Sigmoid colon (tissue), 7 donors: Measurements from ENCODE around the gene CRYBB1. TPM values are rescaled to one million over a fixed set of nuclear protein-coding genes. Genes with fewer than 3 reads are reported as not detected.

Experiments used
- DNase-seq: peaks from one replicate; pipeline ENCODE4 v3.0.0-alpha.2; 2019
- H3K27ac ChIP-seq, 4 donors: fragments of 200-600 bp; sonication (generic); one replicate each; pipeline ENCODE4 v1.5.1; 2016 to 2019; ENCODE audit warnings: mild to moderate bottlenecking in 1 of 4
- H3K27me3 ChIP-seq, 3 donors: fragments of 200-600 bp; sonication (generic); one replicate each; pipeline ENCODE4 v1.5.1; 2019; ENCODE audit warnings: mild to moderate bottlenecking in 1 of 3
- H3K36me3 ChIP-seq, 4 donors: fragments of 200-600 bp; sonication (generic); one replicate each; pipeline ENCODE4 v1.5.1; 2016 to 2019
- H3K4me1 ChIP-seq, 4 donors: fragments of 200-600 bp; sonication (generic); one replicate each; pipeline ENCODE4 v1.5.1; 2017 to 2019
- H3K4me3 ChIP-seq, 4 donors: fragments of 200-600 bp; sonication (generic); one replicate each; pipeline ENCODE4 v1.5.1; 2017 to 2019; ENCODE audit warnings: mild to moderate bottlenecking in 2 of 4, moderate library complexity in 1 of 4
- H3K9me3 ChIP-seq, 4 donors: fragments of 200-600 bp in 3 of 4; sonication (generic) in 3 of 4; one replicate each; pipeline versions ENCODE4 v1.5.1 to v1.6.1; 2013 to 2019
- CTCF ChIP-seq, 4 experiments: fragments of 450-650 bp in 3 of 4; fragments of 200-600 bp in 1 of 4; IDR thresholded peaks; one replicate each; pipeline ENCODE4 v1.5.1; 2016 to 2019; ENCODE audit warnings: antibody characterized with exemption in 4 of 4, mild to moderate bottlenecking in 3 of 4, moderate library complexity in 2 of 4
- EP300 ChIP-seq, 4 donors: sonication (generic); formaldehyde crosslinking; IDR thresholded peaks; one replicate each; pipeline ENCODE4 v1.6.1; 2017; ENCODE audit warnings: antibody characterized with exemption in 4 of 4
- POLR2A ChIP-seq, 2 donors: fragments of 450-650 bp; IDR thresholded peaks; one replicate each; pipeline ENCODE4 v1.6.1; 2016; ENCODE audit warnings: antibody characterized with exemption in 2 of 2, mild to moderate bottlenecking in 2 of 2, moderate library complexity in 2 of 2
- POLR2AphosphoS5 ChIP-seq, 4 donors: sonication (generic); formaldehyde crosslinking; IDR thresholded peaks; one replicate each; pipeline ENCODE4 v1.6.1; 2017; ENCODE audit warnings: antibody characterized with exemption in 4 of 4
- WGBS, 2 donors: extraction: QIAGEN DNeasy Blood & Tissue Kit; methylation state at CpG; one replicate each; pipeline ENCODE4 v1.1.7; 2013; 5-methylcytosine and 5-hydroxymethylcytosine counted together
- intact Hi-C: fragments of 100-400 bp; cut with DNase I; formaldehyde crosslinking; loops from one replicate; pipeline ENCODE4 v1.15.1; 2023
- polyA plus RNA-seq, 3 donors: library from polyadenylated mRNA; stranded (reverse); fragments of 200-250 nt; gene quantifications; one replicate each; pipeline ENCODE4 v1.2.3, GENCODE V29; 2013
- total RNA-seq, 4 donors: library from RNA; depleted of rRNA; stranded (reverse); fragments of >200 nt; gene quantifications; one replicate each; pipeline ENCODE4 v1.1.0, GENCODE V29; 2016
- donor health status: healthy with polysubstance abuse.
- donor health status: Bipolar disorder and iron deficiency.
- donor health status: healthy.

CRYBB1 gene
- total and polyA plus RNA-seq, 7 donors, result 0.47 to 3.0 (median 1.3) TPM; not detected in 3

- TF ChIP-seq POLR2AphosphoS5 (IDR thresholded peaks at IDR 0.05) (no peak), CTCF (IDR thresholded peaks at IDR 0.05) (no peak), EP300 (IDR thresholded peaks at IDR 0.05) (no peak), POLR2A (IDR thresholded peaks at IDR 0.05) (no peak)
- WGBS, 2 donors, result 2 to 3% methylated on average over 62 of the region's 62 CpGs
- H3K4me1 ChIP-seq, result peaks cover 0 to 26% (median 25%) of the 10 kb centered on the region in 4 donors
- H3K27ac ChIP-seq, result no peak within 1 kb of the TSS
- H3K4me3 ChIP-seq, result peak within 1 kb of the TSS in 3 of 4 donors; percentile 12 to 34 (median 34)
- H3K36me3 ChIP-seq, result no peaks in the 10 kb centered on the region
- DNase-seq, result no peak
- H3K9me3 ChIP-seq, result no peaks in the 10 kb centered on the region
- intact Hi-C loops, result loop anchor here (5.0 kb wide), 1 partner anchor 65 kb away; the partner anchor contains the start of gene TPST2
- peaks cover 21 to 69% (median 42%) of the 10 kb centered on the region in 3 donors for H3K27me3 ChIP-seq
Observed at GRCh38 chr22:26656891-26657851, 39.3 kb upstream of the CRYBB1 start, which contains the start of gene MIAT. TSS of gene MIAT (plus strand) at chr22:26657588.

- Histone ChIP-seq H3K9me3 (no peaks in the 10 kb centered on the region), H3K27me3 (peaks cover under 1 to 52% (median 18%) of the 10 kb centered on the region in 3 donors), H3K27ac (no peak overlapping the region), H3K4me1 (peaks cover 0 to under 1% (median under 1%) of the 10 kb centered on the region in 4 donors), H3K4me3 (no peak overlapping the region), H3K36me3 (no peaks in the 10 kb centered on the region)
- DNase-seq, result no peak
- intact Hi-C loops, result no loop called here
- 70 to 75% methylated on average over 10 of the region's 10 CpGs for WGBS, 2 donors
- TF ChIP-seq EP300 (IDR thresholded peaks at IDR 0.05) (no peak), CTCF (IDR thresholded peaks at IDR 0.05) (no peak), POLR2A (IDR thresholded peaks at IDR 0.05) (no peak), POLR2AphosphoS5 (IDR thresholded peaks at IDR 0.05) (no peak)
Observed at GRCh38 chr22:26651815-26652214, 34.0 kb upstream of the CRYBB1 start.

GRCh38 chr22:26650722-26651421, 33.0 kb upstream of the CRYBB1 start:
- Histone ChIP-seq H3K4me3 (no peak overlapping the region), H3K27ac (no peak overlapping the region), H3K4me1 (no peaks in the 10 kb centered on the region), H3K36me3 (no peaks in the 10 kb centered on the region), H3K9me3 (no peaks in the 10 kb centered on the region), H3K27me3 (peaks cover 0 to 52% (median 13%) of the 10 kb centered on the region in 3 donors)
- intact Hi-C loops, result no loop called here
- TF ChIP-seq CTCF (IDR thresholded peaks at IDR 0.05) (no peak), EP300 (IDR thresholded peaks at IDR 0.05) (no peak), POLR2A (IDR thresholded peaks at IDR 0.05) (no peak), POLR2AphosphoS5 (IDR thresholded peaks at IDR 0.05) (no peak)
- WGBS, 2 donors, result 77 to 83% methylated on average over 6 of the region's 6 CpGs
- DNase-seq, result no peak

- DNase-seq, result no peak
- no peak overlapping the region for H3K27ac ChIP-seq
Observed at GRCh38 chr22:26648528-26649388, 30.9 kb upstream of the CRYBB1 start.

More at GRCh38 chr22:26648528-26649388, 30.9 kb upstream of the CRYBB1 start:
- no peak overlapping the region for H3K4me3 ChIP-seq
- H3K9me3 ChIP-seq, result no peaks in the 10 kb centered on the region
- H3K27me3 ChIP-seq, result peaks cover 0 to 44% (median 13%) of the 10 kb centered on the region in 3 donors
- intact Hi-C loops, result no loop called here
- H3K36me3 ChIP-seq, result no peaks in the 10 kb centered on the region
- 73 to 80% methylated on average over 6 of the region's 6 CpGs for WGBS, 2 donors
- TF ChIP-seq POLR2A (IDR thresholded peaks at IDR 0.05) (no peak), CTCF (IDR thresholded peaks at IDR 0.05) (no peak), POLR2AphosphoS5 (IDR thresholded peaks at IDR 0.05) (no peak), EP300 (IDR thresholded peaks at IDR 0.05) (no peak)
- H3K4me1 ChIP-seq, result peaks cover 0 to 8% (median 2%) of the 10 kb centered on the region in 4 donors
